HG03066 (cell line): ENCODE data around the gene ABCC11.

Experiments used
- ATAC-seq: cut with Tn5 transposase; IDR thresholded peaks from one replicate; pipeline ENCODE4 v1.9.1; 2021; ENCODE audit warnings: low read depth; ENCODE audit not compliant: unreplicated experiment

ABCC11 gene

GRCh38 chr16:48247311-48247710 is at the start of gene ABCC11:
Gene ABCC11, minus strand, starts transcription at chr16:48247539. Its CDS starts 15,618 bp downstream, at chr16:48231921.
- no peak for ATAC-seq

DNA sequence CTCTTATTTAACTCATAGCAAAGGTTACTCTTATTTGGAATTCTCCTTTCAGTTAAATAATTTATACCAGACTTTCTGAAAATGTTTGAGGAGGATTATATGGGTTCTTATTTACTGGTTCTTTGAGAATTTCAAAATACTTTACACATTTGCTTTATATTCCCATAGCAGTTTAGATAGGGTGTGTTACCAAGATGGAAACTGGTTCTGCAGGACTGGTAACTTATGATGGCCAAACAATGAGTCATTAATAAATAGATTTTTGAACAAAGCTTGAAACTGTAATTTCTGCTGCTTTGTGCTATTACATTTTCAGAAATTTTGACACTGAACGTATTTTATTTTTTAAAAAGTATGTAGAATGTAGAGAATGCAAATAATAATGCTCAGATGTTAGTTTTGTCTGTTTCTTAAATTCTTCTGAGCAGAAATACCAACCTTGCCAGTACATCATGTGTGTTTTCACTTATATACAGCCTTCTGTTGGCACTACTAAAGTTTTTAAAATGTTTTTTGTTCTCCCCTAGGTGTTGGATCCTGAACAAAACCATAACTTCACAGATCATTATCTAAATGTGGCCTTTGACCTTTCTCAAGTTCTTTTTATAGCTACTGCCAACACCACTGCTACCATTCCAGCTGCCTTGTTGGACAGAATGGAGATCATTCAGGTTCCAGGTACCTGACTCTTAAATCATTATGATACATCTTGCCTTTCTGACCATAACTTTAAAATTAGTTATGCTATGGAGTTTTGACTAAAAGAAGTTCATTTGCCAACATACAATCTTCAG is 48.3 kb upstream of the ABCC11 start:
- ATAC-seq, result no peak

DNA sequence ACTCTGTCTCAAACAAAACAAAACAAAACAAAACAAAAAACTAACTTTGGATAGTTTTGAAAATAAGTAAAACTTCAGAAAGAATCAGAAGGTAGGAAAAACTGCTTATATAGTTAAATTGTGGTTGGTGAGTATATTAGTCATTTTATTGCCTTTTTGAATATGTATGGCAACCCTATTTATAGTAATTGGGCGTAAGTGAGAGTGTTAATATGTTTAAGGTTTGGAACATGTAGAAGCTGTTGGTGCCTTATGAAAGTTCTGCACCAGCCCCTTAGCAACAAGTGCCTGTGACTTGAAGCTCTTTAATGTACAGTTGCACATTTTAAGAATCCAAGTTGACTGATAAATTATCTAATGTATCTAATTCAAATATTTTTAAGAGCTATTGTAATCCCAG is 47.4 kb upstream of the ABCC11 start:
- no peak for ATAC-seq

- no peak for ATAC-seq
These were observed 45.1 kb upstream of the ABCC11 start for GRCh38 chr16:48292452-48292851.

GRCh38 chr16:48291754-48292153 is 44.4 kb upstream of the ABCC11 start:
- no peak for ATAC-seq

DNA sequence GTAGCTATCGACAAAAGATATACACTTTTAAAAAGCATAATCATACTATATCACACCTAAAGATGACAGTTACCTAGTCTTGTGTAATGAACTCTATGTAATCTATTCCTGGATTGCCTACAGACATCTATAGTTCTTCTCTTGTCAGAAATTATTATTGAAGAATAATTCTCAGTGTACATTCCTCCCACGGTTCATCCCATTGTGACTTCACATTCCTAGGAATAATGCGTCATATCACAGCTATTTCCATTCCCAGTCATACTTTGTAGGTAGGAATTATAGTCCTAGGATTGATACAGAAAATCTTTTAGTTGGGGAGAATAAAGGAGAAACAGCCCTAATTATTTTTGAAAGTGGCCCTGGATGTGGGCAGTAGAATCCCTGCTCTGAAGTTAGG is 44.0 kb upstream of the ABCC11 start:
- no peak for ATAC-seq

- ATAC-seq, result no peak
These were observed 39.9 kb upstream of the ABCC11 start for GRCh38 chr16:48287239-48287638.

GRCh38 chr16:48284772-48285409 is 37.6 kb upstream of the ABCC11 start:
- ATAC-seq, result peak; percentile 60

DNA sequence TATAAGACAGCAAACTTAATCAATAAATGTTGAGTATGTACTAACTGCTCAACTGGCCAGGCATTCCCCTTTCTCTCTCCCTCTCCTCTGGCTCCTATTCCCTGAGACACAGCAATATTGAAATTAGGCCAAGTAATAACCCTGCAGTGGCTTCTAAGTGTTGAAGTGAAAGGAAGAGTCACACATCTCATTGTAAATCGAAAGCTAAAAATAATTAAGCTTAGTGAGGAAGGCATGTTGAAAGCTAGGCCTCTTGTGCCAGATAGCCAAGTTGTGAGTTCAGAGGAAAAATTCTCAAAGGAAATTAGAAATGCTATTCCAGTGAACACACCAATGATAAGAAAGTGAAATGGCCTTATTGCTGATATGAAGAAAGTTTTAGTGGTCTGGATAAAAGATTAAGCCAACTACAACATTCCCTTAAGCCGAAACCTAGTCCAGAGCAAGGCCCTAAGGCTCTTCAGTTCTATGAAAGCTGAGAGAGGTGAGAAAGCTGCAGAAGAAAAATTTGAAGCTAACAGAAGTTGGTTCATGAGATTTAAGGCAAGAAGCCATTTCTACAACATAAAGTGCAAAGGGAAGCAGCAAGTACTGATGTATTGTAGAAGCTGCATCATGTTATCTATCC is 35.4 kb upstream of the ABCC11 start:
- no peak for ATAC-seq

DNA sequence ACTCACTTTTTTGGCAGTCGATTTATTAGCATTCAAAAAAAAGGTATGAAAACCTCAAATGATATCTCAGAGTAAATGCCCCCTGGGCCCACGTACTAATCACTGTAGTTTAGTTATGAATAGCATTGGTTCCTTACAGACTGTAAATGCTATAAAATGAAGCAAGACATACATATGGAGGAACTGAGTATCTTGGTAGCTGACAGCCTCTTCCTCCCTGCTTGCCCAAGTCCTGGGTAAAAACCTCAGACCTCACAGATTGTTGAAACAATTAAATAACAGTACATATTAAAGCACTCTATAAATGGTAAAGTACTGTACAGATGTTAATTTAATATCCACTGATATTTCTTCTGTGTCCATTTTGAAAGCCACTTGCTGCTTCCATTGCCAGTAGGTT is 33.2 kb upstream of the ABCC11 start:
- ATAC-seq, result no peak

DNA sequence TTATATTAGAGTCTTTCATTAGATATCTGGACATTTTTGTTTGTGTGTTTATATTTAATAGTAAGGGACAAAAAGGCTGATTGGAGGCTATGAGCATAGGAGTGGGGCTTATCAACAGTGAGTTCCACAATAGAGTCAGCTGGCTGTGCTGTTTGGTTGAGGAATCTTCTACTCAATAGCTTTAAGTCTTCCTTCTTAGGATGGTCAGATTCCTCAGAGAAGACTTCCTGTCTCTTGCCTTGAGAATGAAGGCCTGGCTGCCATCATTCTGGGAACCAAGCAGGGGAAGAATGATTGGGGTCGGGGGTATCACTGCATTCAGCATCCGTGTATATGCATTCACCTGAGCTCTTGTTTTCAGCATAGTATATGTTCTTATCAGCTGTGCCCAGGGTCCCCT is 31.9 kb upstream of the ABCC11 start:
- no peak for ATAC-seq

DNA sequence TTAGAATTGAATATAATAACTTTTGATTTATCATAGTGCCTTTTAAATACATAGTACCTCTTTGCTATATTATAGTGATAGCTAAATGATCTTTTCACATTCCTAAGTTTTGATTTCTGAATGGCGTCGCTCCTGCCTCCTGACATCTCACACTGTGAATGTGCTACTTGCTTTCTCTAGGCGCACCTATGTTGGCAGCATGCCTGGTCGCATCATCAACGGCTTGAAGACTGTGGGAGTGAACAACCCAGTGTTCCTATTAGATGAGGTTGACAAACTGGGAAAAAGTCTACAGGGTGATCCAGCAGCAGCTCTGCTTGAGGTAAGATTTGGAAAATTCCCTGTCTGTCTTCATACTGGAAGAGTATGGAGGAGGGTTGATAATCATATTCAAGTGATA is 29.8 kb upstream of the ABCC11 start:
- no peak for ATAC-seq

GRCh38 chr16:48276102-48276501 is 28.8 kb upstream of the ABCC11 start:
- no peak for ATAC-seq

DNA sequence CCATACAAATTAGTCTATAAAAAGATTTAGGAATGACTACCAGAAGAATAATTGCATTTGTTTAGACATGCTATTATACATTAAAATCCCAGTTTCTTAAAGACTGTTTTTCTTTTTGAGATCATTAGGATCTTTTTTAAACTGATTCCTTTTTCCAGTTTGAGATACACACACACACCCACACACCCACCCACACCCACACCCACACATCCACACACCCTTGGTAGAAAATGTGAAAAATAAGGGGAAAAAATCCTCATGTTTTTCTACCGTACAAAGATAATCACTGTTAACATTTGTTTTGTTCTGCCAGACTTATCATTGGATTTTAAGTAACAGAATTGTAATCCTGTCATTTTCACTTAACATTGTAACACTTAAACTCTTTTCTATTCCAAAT is 27.1 kb upstream of the ABCC11 start:
- no peak for ATAC-seq

DNA sequence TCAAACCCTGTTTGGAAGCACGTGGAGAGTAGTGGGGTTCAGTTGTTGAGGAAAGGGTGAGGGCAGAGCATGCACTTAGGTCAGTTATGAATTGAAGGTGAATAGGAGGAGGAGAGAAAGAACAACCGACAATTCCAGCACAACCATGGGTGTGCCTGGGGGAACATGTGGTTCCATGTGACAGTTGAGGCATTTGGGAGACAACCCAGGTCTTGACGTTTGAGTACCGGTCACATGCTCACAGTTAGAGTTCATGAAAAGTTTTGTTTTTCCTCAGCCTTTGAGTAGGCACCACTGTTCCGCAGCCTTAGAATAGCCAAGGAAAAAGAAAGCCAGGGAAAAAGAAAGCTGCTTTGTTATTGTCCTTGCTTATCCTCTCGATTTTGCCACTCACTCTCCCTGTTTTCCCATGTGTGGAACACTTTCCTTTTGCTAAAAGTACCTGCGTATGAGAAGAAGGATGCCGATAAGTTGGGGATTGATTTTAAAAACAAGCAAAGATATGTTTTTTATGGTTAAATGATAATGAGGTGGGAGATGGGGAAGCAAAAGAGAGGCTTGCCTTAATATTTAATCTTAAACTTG is 25.6 kb upstream of the ABCC11 start:
- ATAC-seq, result no peak

- ATAC-seq, result no peak
These were observed 24.4 kb upstream of the ABCC11 start for GRCh38 chr16:48271728-48272127.

- no peak for ATAC-seq
These were observed 21.7 kb upstream of the ABCC11 start for GRCh38 chr16:48269011-48269410.

GRCh38 chr16:48262631-48263030 is 15.3 kb upstream of the ABCC11 start:
- ATAC-seq, result no peak

DNA sequence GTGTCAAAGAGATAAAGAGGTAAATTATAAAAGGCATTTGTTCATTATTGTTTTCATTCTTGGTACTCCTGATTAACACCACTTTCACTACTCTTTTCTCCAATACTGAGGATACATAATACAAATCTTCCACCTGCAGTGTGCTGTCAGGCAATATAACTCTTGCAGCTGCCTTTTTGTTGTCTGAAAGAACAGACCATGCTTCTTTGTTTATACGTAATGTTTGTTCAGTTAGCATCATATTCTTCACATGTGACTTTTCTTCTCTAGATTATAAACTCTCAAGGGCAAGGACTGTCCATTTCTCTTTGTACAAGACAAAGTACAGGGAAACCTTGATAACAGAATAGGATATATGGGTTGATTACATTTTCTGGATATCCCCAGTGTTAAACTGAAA is 14.2 kb upstream of the ABCC11 start:
- no peak for ATAC-seq

DNA sequence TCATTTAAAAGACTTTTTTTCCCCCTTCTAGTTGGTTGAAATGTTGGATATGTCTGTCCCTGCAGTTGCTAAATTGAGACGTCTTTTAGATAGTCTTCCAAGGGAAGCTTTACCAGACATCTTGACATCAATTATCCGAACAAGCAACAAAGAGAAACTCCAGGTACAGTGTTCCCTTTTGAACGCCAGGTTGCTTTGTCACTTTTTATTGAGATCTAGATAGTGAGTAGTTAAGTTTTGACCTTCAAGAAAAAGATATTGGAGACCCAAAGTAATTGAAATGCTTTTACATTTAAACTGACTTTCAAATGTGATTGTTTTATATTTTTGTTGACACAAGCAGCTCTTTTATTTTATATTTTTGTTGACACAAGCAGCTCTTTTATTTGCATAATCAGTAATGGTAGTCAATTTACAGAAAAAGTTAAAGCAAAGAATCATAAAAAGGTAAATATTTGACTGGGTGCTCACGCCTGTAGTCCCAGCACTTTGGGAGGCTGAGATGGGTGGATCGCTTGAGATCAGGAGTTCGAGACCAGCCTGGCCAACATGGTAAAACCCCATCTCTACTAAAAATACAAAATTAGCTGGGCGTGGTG is 9.3 kb upstream of the ABCC11 start:
- no peak for ATAC-seq

DNA sequence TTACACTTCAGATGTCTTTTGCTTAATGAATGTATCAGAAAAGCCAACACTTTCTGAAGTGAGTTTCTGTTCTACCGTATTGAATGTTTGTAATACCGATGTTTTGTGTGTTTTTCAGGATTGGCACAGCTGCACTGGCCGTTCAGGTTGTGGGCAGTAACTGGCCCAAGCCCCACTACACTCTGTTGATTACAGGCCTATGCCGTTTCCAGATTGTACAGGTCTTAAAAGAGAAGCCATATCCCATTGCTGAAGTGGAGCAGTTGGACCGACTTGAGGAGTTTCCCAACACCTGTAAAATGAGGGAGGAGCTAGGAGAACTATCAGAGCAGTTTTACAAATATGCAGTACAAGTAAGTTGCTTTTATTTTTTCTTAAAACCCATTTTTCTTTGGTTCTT is 4.7 kb upstream of the ABCC11 start:
- no peak for ATAC-seq
